H1 (cell line): ENCODE measurements around the gene ASXL3. TPM values are rescaled to one million over a fixed set of nuclear protein-coding genes. Genes with fewer than 3 reads are reported as not detected.

Experiments
- CTCF ChIA-PET: fragments of 300-600 bp; sonication (Branson Sonifier 250); formaldehyde crosslinking; loops from one replicate; lab custom pipeline; 2021; ENCODE audit not compliant: partially characterized antibody; lab: Charles Lee
- POLR2A ChIA-PET: fragments of 300-600 bp; sonication (Branson Sonifier 250); formaldehyde crosslinking; loops from one replicate; lab custom pipeline; 2021; ENCODE audit warnings: inconsistent platforms; ENCODE audit not compliant: partially characterized antibody; lab: Charles Lee
- DNase-seq, 2 experiments: peaks; one replicate each; pipeline versions ENCODE4 v3.0.0 to v3.0.0-alpha.2; 2010 to 2022; ENCODE audit warnings: low spot score in 2 of 2, low read depth in 1 of 2, mixed read lengths in 1 of 2
- FAIRE-seq: peaks from 2 replicates; lab custom pipeline; 2011; peaks lifted over from hg19 to GRCh38; lab: Jason Lieb, UNC
- H2AFZ ChIP-seq: 2 replicates; pipeline ENCODE4 v1.8.1; 2012; ENCODE audit warnings: low read length, inconsistent platforms
- H2AK5ac ChIP-seq: 2 replicates; pipeline ENCODE4 v1.6.1; 2013; ENCODE audit warnings: low read depth, low read length
- H2BK120ac ChIP-seq: replicated peaks from 2 replicates; pipeline ENCODE3; 2013; ENCODE audit warnings: low read depth, low read length, inconsistent platforms
- H2BK12ac ChIP-seq: 2 replicates; pipeline ENCODE4 v1.6.1; 2013; ENCODE audit warnings: low read depth, low read length
- H2BK15ac ChIP-seq: 2 replicates; pipeline ENCODE4 v1.6.1; 2013; ENCODE audit warnings: low read length
- H2BK20ac ChIP-seq: 2 replicates; pipeline ENCODE4 v1.6.1; 2013; ENCODE audit warnings: low read length
- H2BK5ac ChIP-seq: 2 replicates; pipeline ENCODE4 v1.6.1; 2013; ENCODE audit warnings: low read depth, low read length
- H3K14ac ChIP-seq: 2 replicates; pipeline ENCODE4 v1.6.1; 2013; ENCODE audit warnings: inconsistent platforms; ENCODE audit not compliant: insufficient read length
- H3K18ac ChIP-seq: 2 replicates; pipeline ENCODE4 v1.6.1; 2013; ENCODE audit warnings: low read length; ENCODE audit errors: extremely low read depth
- H3K23ac ChIP-seq: 2 replicates; pipeline ENCODE4 v1.6.1; 2013; ENCODE audit warnings: inconsistent platforms; ENCODE audit not compliant: insufficient read length
- H3K23me2 ChIP-seq: 2 replicates; pipeline ENCODE4 v1.6.1; 2013; ENCODE audit warnings: low read depth, low read length
- H3K27ac ChIP-seq: 2 replicates; pipeline ENCODE4 v1.6.1; 2011; ENCODE audit warnings: low read depth, low read length, inconsistent platforms
- H3K27me3 ChIP-seq, 4 experiments: replicated peaks in 1 of 4; 1 replicate in 1 of 4; 2 replicates in 3 of 4; pipeline versions ENCODE4 v1.6.1 to v1.8.1; 2011 to 2013; ENCODE audit warnings: low read length in 3 of 4, mild to moderate bottlenecking in 3 of 4, inconsistent platforms in 2 of 4, mixed read lengths in 2 of 4, moderate library complexity in 1 of 4; ENCODE audit not compliant: control insufficient read depth in 3 of 4, insufficient read depth in 3 of 4; ENCODE audit errors: extremely low read depth in 1 of 4
- H3K36me3 ChIP-seq, 4 experiments: 2 replicates each; pipeline versions ENCODE4 v1.6.1 to v1.8.1; 2011 to 2013; ENCODE audit warnings: mild to moderate bottlenecking in 4 of 4, low read length in 3 of 4, moderate library complexity in 2 of 4, control low read depth in 1 of 4, inconsistent platforms in 1 of 4; ENCODE audit not compliant: insufficient read depth in 4 of 4, control insufficient read depth in 2 of 4
- H3K4ac ChIP-seq: replicated peaks from 2 replicates; pipeline ENCODE3; 2013; ENCODE audit warnings: low read length, low read depth, mixed read lengths, inconsistent platforms; ENCODE audit not compliant: insufficient read length
- H3K4me1 ChIP-seq, 4 experiments: replicated peaks in 1 of 4; 1 replicate in 1 of 4; 2 replicates in 3 of 4; pipeline versions ENCODE4 v1.6.1 to v1.8.1; 2011 to 2013; ENCODE audit warnings: low read length in 3 of 4, inconsistent platforms in 2 of 4, mixed read lengths in 1 of 4; ENCODE audit not compliant: insufficient read depth in 4 of 4, control insufficient read depth in 3 of 4
- H3K4me2 ChIP-seq, 2 experiments: 2 replicates each; pipeline versions ENCODE4 v1.6.1 to v1.8.1; 2011 to 2013; ENCODE audit warnings: low read depth in 2 of 2, low read length in 2 of 2, control low read depth in 1 of 2, inconsistent platforms in 1 of 2, mild to moderate bottlenecking in 1 of 2; ENCODE audit not compliant: insufficient read depth in 1 of 2
- H3K4me3 ChIP-seq, 4 experiments: fragments of 200-600, 300-600 bp in 1 of 4; sonication (generic), shearing (Covaris generic), sonication (Bioruptor Twin) in 1 of 4; 2 replicates each; pipeline versions ENCODE4 v1.5.1 to v1.8.1; 2011 to 2016; ENCODE audit warnings: low read length in 4 of 4, low read depth in 3 of 4, control low read depth in 2 of 4, inconsistent platforms in 2 of 4, mild to moderate bottlenecking in 2 of 4, mixed read lengths in 1 of 4, moderate library complexity in 1 of 4; ENCODE audit not compliant: insufficient read depth in 2 of 4; ENCODE audit errors: extremely low read depth in 1 of 4
- H3K56ac ChIP-seq: replicated peaks from 2 replicates; pipeline ENCODE3; 2013; ENCODE audit warnings: low read depth, mild to moderate bottlenecking, mixed read lengths, low read length, inconsistent platforms; ENCODE audit not compliant: insufficient read length
- H3K79me1 ChIP-seq: 2 replicates; pipeline ENCODE4 v1.6.1; 2013; ENCODE audit warnings: low read depth, low read length, control low read depth
- H3K79me2 ChIP-seq, 2 experiments: 2 replicates each; pipeline versions ENCODE4 v1.6.1 to v1.8.1; 2012 to 2013; ENCODE audit warnings: low read length in 2 of 2, mild to moderate bottlenecking in 2 of 2, inconsistent platforms in 1 of 2; ENCODE audit not compliant: insufficient read depth in 2 of 2, control insufficient read depth in 1 of 2
- H3K9ac ChIP-seq, 4 experiments: replicated peaks in 1 of 4; 1 replicate in 1 of 4; 2 replicates in 3 of 4; pipeline versions ENCODE4 v1.6.1 to v1.8.1; 2011 to 2013; ENCODE audit warnings: low read depth in 3 of 4, low read length in 3 of 4, control low read depth in 2 of 4, mild to moderate bottlenecking in 2 of 4, moderate library complexity in 2 of 4, inconsistent platforms in 1 of 4; ENCODE audit errors: extremely low read depth in 1 of 4
- H3K9me3 ChIP-seq, 2 experiments: 2 replicates each; pipeline versions ENCODE4 v1.6.1 to v1.8.1; 2012 to 2013; ENCODE audit warnings: mild to moderate bottlenecking in 2 of 2, moderate library complexity in 2 of 2, control low read depth in 1 of 2, inconsistent platforms in 1 of 2, low read depth in 1 of 2, low read length in 1 of 2, mixed read lengths in 1 of 2; ENCODE audit not compliant: insufficient read depth in 2 of 2
- H4K20me1 ChIP-seq, 2 experiments: replicated peaks in 1 of 2; 2 replicates each; pipeline versions ENCODE3 to v1.8.1; 2011 to 2013; ENCODE audit warnings: inconsistent platforms in 2 of 2, low read length in 2 of 2, mild to moderate bottlenecking in 1 of 2; ENCODE audit not compliant: insufficient read depth in 2 of 2, control insufficient read depth in 1 of 2
- H4K5ac ChIP-seq: 2 replicates; pipeline ENCODE4 v1.6.1; 2013; ENCODE audit warnings: low read length, low read depth, mixed read lengths, inconsistent platforms; ENCODE audit not compliant: insufficient read length
- H4K8ac ChIP-seq: 2 replicates; pipeline ENCODE4 v1.8.0; 2013; ENCODE audit warnings: mild to moderate bottlenecking, moderate library complexity, low read length, inconsistent platforms; ENCODE audit not compliant: insufficient read depth; ENCODE audit errors: extremely low read depth
- H4K91ac ChIP-seq: replicated peaks from 2 replicates; pipeline ENCODE3; 2013; ENCODE audit warnings: low read length, mixed read lengths, inconsistent platforms; ENCODE audit not compliant: insufficient read length
- CHD2 ChIP-seq: IDR thresholded peaks from 2 replicates; pipeline ENCODE4 v1.6.1; 2012; ENCODE audit warnings: low read length, improper control_type of control experiment
- CTBP2 ChIP-seq: IDR thresholded peaks from 2 replicates; pipeline ENCODE4 v1.7.0; 2011; ENCODE audit warnings: borderline replicate concordance, mild to moderate bottlenecking, moderate library complexity, mixed read lengths, low read length; ENCODE audit not compliant: insufficient read depth, insufficient read length
- EP300 ChIP-seq, 2 experiments: IDR thresholded peaks; 1 replicate in 1 of 2; 2 replicates in 1 of 2; pipeline ENCODE4 v1.6.1; 2011 to 2012; ENCODE audit warnings: low read depth in 2 of 2, low read length in 2 of 2, mild to moderate bottlenecking in 2 of 2, borderline replicate concordance in 1 of 2, inconsistent platforms in 1 of 2, moderate library complexity in 1 of 2
- EZH2 ChIP-seq: fragments of 200-600 bp; sonication (generic); IDR thresholded peaks from 2 replicates; pipeline ENCODE4 v1.7.1; 2012; ENCODE audit warnings: low read depth, mild to moderate bottlenecking, moderate library complexity, low read length, inconsistent platforms; ENCODE audit not compliant: severe bottlenecking
- POU5F1 ChIP-seq: IDR thresholded peaks from 2 replicates; pipeline ENCODE4 v1.6.1; 2011; ENCODE audit warnings: low read depth, mild to moderate bottlenecking, low read length, moderate library complexity
- RFX5 ChIP-seq: IDR thresholded peaks from 2 replicates; pipeline ENCODE4 v1.6.1; 2011; ENCODE audit warnings: low read depth, low read length, improper control_type of control experiment, borderline replicate concordance
- RNF2 ChIP-seq: fragments of 200-900, 300-1000 bp; sonication (generic); IDR thresholded peaks from 2 replicates; pipeline ENCODE4 v1.7.1; 2016; ENCODE audit warnings: borderline replicate concordance, low read depth, mild to moderate bottlenecking, antibody characterized with exemption, low read length; ENCODE audit not compliant: poor library complexity, severe bottlenecking; ENCODE audit errors: missing control alignments
- SP1 ChIP-seq: IDR thresholded peaks from 2 replicates; pipeline ENCODE4 v1.6.1; 2011; ENCODE audit warnings: low read depth, low read length
- SP2 ChIP-seq: IDR thresholded peaks from 2 replicates; pipeline ENCODE4 v1.6.1; 2012; ENCODE audit warnings: mild to moderate bottlenecking, low read length, inconsistent platforms
- SP4 ChIP-seq: IDR thresholded peaks from 2 replicates; pipeline ENCODE4 v1.6.1; 2012; ENCODE audit warnings: low read length, inconsistent platforms
- TBP ChIP-seq: IDR thresholded peaks from 2 replicates; pipeline ENCODE4 v1.6.1; 2011; ENCODE audit warnings: low read depth, low read length, improper control_type of control experiment
- TCF12 ChIP-seq: IDR thresholded peaks from 2 replicates; pipeline ENCODE4 v1.6.1; 2011; ENCODE audit warnings: low read depth, mild to moderate bottlenecking, low read length
- WGBS, 2 experiments: shearing (Covaris generic) in 1 of 2; methylation state at CpG; one replicate each; pipeline versions ENCODE4 v1.1.6 to v1.1.7; 2013 to 2015; ENCODE audit warnings: low lambda C conversion rate in 2 of 2, mixed read lengths in 2 of 2, inconsistent platforms in 1 of 2, low coverage in 1 of 2, missing lambda C conversion rate in 1 of 2; ENCODE audit not compliant: insufficient replicate concordance in 2 of 2, insufficient coverage in 1 of 2, insufficient read length in 1 of 2; ENCODE audit errors: extremely low coverage in 1 of 2, missing lambda C conversion rate in 1 of 2; 5-methylcytosine and 5-hydroxymethylcytosine counted together
- polyA plus RNA-seq, 7 experiments: library from polyadenylated mRNA; depleted of rRNA in 3 of 7; stranded (reverse) in 5 of 7; unstranded in 2 of 7; fragments of >200 nt in 5 of 7; fragments of 200-250 nt in 2 of 7; gene quantifications; 1 replicate in 5 of 7; 2 replicates in 1 of 7; 4 replicates in 1 of 7; pipeline versions ENCODE4 v1.2.1 to v1.2.3, GENCODE V29; 2011 to 2013; ENCODE audit warnings: missing spikeins in 2 of 7, mixed read lengths in 2 of 7
- total RNA-seq: library from RNA; stranded (reverse); fragmentation: NEBNext Ultra II Directional; extraction: Animal tissue kit (Norgen Biotek cat#: 25700); gene quantifications from 2 replicates; pipeline ENCODE4 v1.2.1, GENCODE V29; 2021
- TF ChIP-seq, protein P1 (sequence below): IDR thresholded peaks from 2 replicates; pipeline ENCODE4 v1.6.1; 2011; ENCODE audit warnings: low read depth, mild to moderate bottlenecking, low read length; ENCODE audit not compliant: insufficient read depth
- TF ChIP-seq, protein P2 (sequence below): IDR thresholded peaks from 2 replicates; pipeline ENCODE4 v1.6.1; 2012; ENCODE audit warnings: inconsistent platforms

Gene ASXL3
- total and polyA plus RNA-seq, 2 of the 8 experiments (the other 6 are each of a cell fraction or from before 2014, with no cell fraction given): 0.08 to 1.3 TPM

DNA sequence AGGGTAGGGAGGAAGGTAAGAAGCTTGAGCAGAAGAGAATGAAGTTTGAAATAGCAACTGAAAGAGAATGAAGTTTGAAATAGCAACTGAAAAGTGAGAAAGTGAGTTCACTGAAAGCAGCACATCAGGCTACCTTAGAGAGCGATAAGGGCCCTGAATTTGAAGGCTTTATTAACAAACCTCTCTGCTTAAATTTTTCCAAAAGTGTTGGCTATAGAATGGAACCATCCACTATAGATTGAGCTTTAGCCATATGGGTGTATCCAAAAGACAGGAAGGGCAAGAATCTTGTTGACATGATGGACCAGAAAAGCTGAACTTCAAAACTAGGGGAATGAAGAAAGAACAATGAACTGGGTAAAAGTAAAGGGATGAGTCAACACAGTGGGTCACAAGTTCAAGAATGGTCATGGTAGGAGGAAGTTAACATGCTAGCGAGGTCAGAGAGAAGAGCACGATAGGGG, 122.5 kb downstream of the ASXL3 start:
- Histone ChIP-seq H3K4me3 (no peak overlapping the region), H3K9ac (no peak overlapping the region), H3K4me1 (no peaks in the 10 kb centered on the region), H2BK12ac (no peak overlapping the region), H4K8ac (no peak overlapping the region), H4K20me1 (no peaks in the 10 kb centered on the region), H2BK120ac (no peak overlapping the region), H2BK20ac (no peak overlapping the region), H3K9me3 (no peaks in the 10 kb centered on the region), H2BK15ac (no peak overlapping the region), H3K18ac (no peak overlapping the region), H3K27me3 (no peaks in the 10 kb centered on the region), H2BK5ac (no peak overlapping the region), H3K36me3 (no peaks in the 10 kb centered on the region), H3K79me2 (no peaks in the 10 kb centered on the region), H3K79me1 (no peaks in the 10 kb centered on the region), H3K4ac (no peak overlapping the region), H2AK5ac (no peak overlapping the region), H4K5ac (no peak overlapping the region), H3K23me2 (no peaks in the 10 kb centered on the region), H3K27ac (no peak overlapping the region), H3K14ac (no peak overlapping the region), H3K23ac (no peak overlapping the region), H4K91ac (no peak overlapping the region), H3K56ac (no peak overlapping the region), H3K4me2 (no peak overlapping the region), H2AFZ (no peak overlapping the region)
- ChIA-PET CTCF (no interaction called here), POLR2A (no interaction called here)
- no peak for DNase-seq
- no peak for FAIRE-seq
- WGBS, 2 experiments: 96% methylated on average over 3 of the region's 3 CpGs; no CpG with 5 or more reads in 1 of the 2 experiments
- TF ChIP-seq EP300 (IDR thresholded peaks at IDR 0.05; ENCODE audit: borderline replicate concordance in 1 of 2, low read depth in 2 of 2, low read length in 2 of 2) (no peak), SP1 (no peak), CHD2 (no peak), CTBP2 (no peak), RNF2 (no peak), POU5F1 (no peak), TCF12 (no peak), TBP (no peak), SP4 (no peak), SP2 (no peak), RFX5 (no peak), EZH2 (no peak)
- TF ChIP-seq, protein P1, sequence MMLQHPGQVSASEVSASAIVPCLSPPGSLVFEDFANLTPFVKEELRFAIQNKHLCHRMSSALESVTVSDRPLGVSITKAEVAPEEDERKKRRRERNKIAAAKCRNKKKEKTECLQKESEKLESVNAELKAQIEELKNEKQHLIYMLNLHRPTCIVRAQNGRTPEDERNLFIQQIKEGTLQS: no peak
- TF ChIP-seq, protein P2, sequence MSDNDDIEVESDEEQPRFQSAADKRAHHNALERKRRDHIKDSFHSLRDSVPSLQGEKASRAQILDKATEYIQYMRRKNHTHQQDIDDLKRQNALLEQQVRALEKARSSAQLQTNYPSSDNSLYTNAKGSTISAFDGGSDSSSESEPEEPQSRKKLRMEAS: no peak
